Measurements from ENCODE around the gene CDKN3.
"Not testable (repeated sequence)": the region's sequence is repeated elsewhere in the genome, so short reads cannot be mapped to it uniquely, and the experiment has no call there.

CDKN3 gene

DNA sequence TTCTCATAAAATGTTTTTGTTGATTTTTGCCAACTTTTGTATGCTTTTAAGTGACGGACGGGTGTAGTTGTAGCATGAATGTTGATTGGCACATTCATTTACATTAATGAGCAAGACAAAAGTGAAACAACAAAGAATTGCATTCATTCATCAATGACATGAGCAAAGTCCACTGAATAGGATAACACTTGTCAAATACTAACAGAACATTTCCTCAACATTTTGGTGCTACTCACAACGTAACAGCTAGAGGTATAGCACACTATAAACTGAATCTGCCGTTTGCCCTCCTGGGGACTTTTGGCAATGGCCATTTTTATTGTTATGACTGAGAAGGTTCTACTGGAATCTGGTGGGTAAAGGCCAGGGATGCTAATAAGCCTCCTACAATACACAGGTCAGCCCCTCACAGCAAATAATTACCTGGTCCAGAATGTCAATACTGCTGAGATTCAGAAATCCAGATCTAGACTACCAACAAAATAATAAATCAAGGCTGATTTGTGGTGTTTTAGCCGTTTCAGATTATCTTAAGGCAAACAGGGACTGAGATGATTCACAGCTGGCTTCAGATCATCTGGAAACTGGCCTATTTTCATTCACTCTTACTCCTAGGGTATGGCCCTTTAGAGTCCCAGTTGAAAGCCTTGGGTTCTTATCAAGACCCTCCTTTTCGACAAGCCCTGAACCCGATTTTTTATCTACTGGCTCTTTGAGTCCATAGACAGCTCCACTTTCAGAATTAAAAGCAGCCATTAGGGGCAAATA is 22.5 kb upstream of the CDKN3 start:
- no peaks in the 10 kb centered on the region for H3K36me3 ChIP-seq (ENCODE audit: insufficient read depth, low read length)
- no peaks in the 10 kb centered on the region for H3K9me3 ChIP-seq (replicated peaks; ENCODE audit: low read length)
- no peak overlapping the region for H3K4me2 ChIP-seq (ENCODE audit: low read length)
- no peak overlapping the region for H3K4me3 ChIP-seq (ENCODE audit: low read length)
- peaks cover 4% of the 10 kb centered on the region for H3K4me1 ChIP-seq (ENCODE audit: control insufficient read depth, insufficient read depth, low read length)
- no peak overlapping the region for H3K9ac ChIP-seq (ENCODE audit: low read depth, low read length)
- peaks cover 29% of the 10 kb centered on the region for H3K27me3 ChIP-seq (ENCODE audit: control insufficient read depth, insufficient read depth, low read length)

DNA sequence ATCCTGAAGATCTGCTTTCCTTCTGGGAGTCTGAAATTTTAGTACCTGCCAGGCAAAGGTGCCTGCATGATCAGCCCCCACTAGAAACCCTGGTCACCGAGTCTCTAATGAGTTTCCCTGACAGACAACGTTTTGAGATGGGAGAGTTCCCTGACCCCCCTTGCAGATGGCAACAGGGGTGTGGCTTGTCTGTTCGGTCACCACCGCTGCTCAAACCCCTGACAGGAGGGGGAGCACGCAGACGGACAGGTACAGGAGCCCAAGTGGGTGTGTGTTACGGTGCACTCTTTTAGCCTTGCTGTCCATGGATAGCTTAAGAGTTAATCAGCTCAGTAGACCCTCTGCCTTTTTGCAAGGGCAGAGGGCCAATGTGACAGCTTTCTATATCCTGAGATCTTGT is 19.3 kb upstream of the CDKN3 start:
- H3K9me3 ChIP-seq (replicated peaks; ENCODE audit: low read length) = no peaks in the 10 kb centered on the region
- peaks cover 4% of the 10 kb centered on the region for H3K4me1 ChIP-seq (ENCODE audit: control insufficient read depth, insufficient read depth, low read length)
- peaks cover 30% of the 10 kb centered on the region for H3K27me3 ChIP-seq (ENCODE audit: control insufficient read depth, insufficient read depth, low read length)
- no peak overlapping the region for H3K9ac ChIP-seq (ENCODE audit: low read depth, low read length)
- H3K4me2 ChIP-seq (ENCODE audit: low read length) = no peak overlapping the region
- no peak overlapping the region for H3K4me3 ChIP-seq (ENCODE audit: low read length)
- H3K36me3 ChIP-seq (ENCODE audit: insufficient read depth, low read length) = no peaks in the 10 kb centered on the region

DNA sequence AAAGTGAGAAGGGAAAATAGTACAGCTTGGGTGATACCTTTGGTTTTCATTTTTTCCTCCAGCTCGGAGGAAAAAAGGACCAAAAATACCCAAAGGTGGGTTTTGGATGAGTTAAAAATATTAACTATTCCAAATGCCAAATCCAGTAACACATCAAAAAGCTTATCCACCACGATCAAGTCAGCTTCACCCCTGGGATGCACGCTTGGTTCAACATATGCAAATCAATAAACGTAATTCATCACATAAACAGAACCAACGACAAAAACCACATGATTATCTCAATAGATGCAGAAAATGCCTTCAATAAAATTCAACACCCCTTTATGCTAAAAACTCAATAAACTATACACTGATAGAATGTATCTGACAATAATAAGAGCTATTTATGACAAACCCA is 17.9 kb upstream of the CDKN3 start:
- not testable (repeated sequence) for H3K9ac ChIP-seq (ENCODE audit: low read depth, low read length); H3K4me1 ChIP-seq (ENCODE audit: control insufficient read depth, insufficient read depth, low read length); H3K4me3 ChIP-seq (ENCODE audit: low read length); H3K9me3 ChIP-seq (replicated peaks; ENCODE audit: low read length); H3K36me3 ChIP-seq (ENCODE audit: insufficient read depth, low read length); H3K4me2 ChIP-seq (ENCODE audit: low read length)
- peaks cover 30% of the 10 kb centered on the region for H3K27me3 ChIP-seq (ENCODE audit: control insufficient read depth, insufficient read depth, low read length)

DNA sequence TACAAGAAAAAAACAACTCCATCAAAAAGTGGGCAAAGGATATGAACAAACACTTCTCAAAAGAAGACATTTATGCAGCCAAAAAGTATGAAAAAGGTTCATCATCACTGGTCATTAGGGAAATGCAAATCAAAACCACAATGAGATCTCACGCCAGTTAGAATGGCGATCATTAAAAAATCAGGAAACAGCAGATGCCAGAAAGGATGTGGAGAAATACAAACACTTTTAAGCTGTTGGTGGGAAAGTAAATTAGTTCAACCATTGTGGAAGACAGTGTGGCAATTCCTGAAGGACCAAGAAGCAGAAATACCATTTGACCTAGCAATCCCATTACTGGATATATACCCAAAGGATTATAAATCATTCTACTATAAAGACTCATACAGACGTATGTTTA is 16.2 kb upstream of the CDKN3 start:
- H3K27me3 ChIP-seq (ENCODE audit: control insufficient read depth, insufficient read depth, low read length) = peaks cover 38% of the 10 kb centered on the region
- not testable (repeated sequence) for H3K9ac ChIP-seq (ENCODE audit: low read depth, low read length); H3K4me2 ChIP-seq (ENCODE audit: low read length); H3K4me3 ChIP-seq (ENCODE audit: low read length); H3K36me3 ChIP-seq (ENCODE audit: insufficient read depth, low read length); H3K4me1 ChIP-seq (ENCODE audit: control insufficient read depth, insufficient read depth, low read length); H3K9me3 ChIP-seq (replicated peaks; ENCODE audit: low read length)

DNA sequence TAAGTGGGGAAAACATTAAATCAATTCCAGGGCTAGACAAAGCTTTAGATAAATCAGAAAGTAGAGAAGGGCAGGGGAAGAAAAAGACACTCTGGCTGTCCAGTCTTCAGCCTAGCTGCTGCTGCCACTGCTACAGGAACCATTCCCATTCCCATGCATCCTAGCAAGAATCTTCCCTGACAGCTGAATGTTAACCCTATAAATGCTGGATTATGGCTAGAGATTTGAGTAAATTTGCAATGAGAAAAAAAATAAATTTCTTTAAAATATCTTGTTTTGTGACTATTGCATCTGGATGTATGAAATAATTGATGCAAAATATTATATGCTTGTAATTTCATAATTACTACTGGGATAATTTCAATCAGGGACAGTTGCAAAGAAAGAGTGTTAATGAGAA is 15.0 kb upstream of the CDKN3 start:
- Histone ChIP-seq H3K4me1 (ENCODE audit: control insufficient read depth, insufficient read depth, low read length) (no peaks in the 10 kb centered on the region), H3K4me3 (ENCODE audit: low read length) (no peak overlapping the region), H3K9me3 (replicated peaks; ENCODE audit: low read length) (no peaks in the 10 kb centered on the region), H3K36me3 (ENCODE audit: insufficient read depth, low read length) (no peaks in the 10 kb centered on the region), H3K4me2 (ENCODE audit: low read length) (no peak overlapping the region), H3K9ac (ENCODE audit: low read depth, low read length) (no peak overlapping the region), H3K27me3 (ENCODE audit: control insufficient read depth, insufficient read depth, low read length) (peaks cover 43% of the 10 kb centered on the region)

DNA sequence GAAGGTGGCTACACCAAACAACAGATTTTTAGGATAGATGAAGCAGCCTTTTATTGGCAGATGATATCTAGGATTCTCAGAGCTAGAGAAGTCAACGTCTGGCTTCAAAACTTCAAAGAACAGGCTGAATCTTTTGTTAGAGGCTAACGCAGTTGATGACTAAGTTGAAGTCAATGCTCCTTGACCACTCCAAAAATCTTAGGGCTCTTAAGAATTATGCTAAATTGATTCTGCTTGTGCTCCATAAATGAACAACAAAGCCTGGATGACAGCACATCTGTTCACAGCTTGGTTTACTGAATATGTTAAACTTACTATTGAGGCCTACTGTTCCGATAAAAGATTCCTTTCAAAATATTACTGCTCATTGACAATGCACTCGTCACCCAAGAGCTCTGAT is 13.0 kb upstream of the CDKN3 start:
- no peak overlapping the region for H3K4me3 ChIP-seq (ENCODE audit: low read length)
- peaks cover 42% of the 10 kb centered on the region for H3K27me3 ChIP-seq (ENCODE audit: control insufficient read depth, insufficient read depth, low read length)
- H3K9ac ChIP-seq (ENCODE audit: low read depth, low read length) = no peak overlapping the region
- no peaks in the 10 kb centered on the region for H3K4me1 ChIP-seq (ENCODE audit: control insufficient read depth, insufficient read depth, low read length)
- no peaks in the 10 kb centered on the region for H3K36me3 ChIP-seq (ENCODE audit: insufficient read depth, low read length)
- H3K4me2 ChIP-seq (ENCODE audit: low read length) = no peak overlapping the region
- no peaks in the 10 kb centered on the region for H3K9me3 ChIP-seq (replicated peaks; ENCODE audit: low read length)

DNA sequence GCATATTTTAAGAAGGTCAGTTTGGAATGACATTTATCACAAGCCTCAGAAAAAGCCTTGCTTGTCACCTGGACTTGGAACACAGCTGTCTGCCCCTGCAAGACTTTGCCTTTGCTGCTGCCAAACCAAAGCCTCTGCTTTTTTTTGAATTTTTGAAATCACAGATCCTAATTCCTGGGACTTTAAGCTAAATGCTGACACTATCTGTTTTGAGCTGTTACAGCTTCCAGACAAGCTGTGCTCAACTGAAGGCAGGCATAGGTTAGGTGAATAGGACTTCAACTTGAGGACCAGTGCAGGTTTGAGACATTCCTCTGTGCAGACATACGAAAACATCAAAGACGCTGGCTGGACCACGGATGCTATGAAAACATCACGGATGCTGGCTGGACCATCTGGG is 11.3 kb upstream of the CDKN3 start:
- Histone ChIP-seq H3K4me2 (ENCODE audit: low read length) (no peak overlapping the region), H3K9me3 (replicated peaks; ENCODE audit: low read length) (no peaks in the 10 kb centered on the region), H3K36me3 (ENCODE audit: insufficient read depth, low read length) (no peaks in the 10 kb centered on the region), H3K4me1 (ENCODE audit: control insufficient read depth, insufficient read depth, low read length) (no peaks in the 10 kb centered on the region), H3K9ac (ENCODE audit: low read depth, low read length) (no peak overlapping the region), H3K27me3 (ENCODE audit: control insufficient read depth, insufficient read depth, low read length) (peaks cover 44% of the 10 kb centered on the region), H3K4me3 (ENCODE audit: low read length) (no peak overlapping the region)

DNA sequence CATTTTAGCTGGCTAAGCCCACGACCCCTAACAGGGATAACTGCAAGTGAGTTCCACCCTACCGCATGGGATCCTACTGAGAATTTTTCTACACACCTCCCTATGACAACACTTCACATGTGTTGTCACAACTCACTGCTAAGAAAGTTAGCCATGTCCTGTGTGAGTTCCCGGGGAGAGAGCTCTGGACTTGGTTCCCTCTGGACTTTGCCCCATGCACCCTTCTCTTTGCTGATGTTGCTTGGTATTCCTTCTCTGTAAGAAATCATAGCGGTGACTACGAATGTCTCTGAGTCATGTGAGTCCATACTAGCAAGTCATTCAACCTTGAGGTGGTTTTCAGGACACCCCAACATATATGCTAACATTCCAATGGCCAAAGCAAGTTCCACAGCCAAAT is 9.5 kb upstream of the CDKN3 start:
- H3K9ac ChIP-seq (ENCODE audit: low read depth, low read length) = no peak overlapping the region
- no peak overlapping the region for H3K4me3 ChIP-seq (ENCODE audit: low read length)
- H3K9me3 ChIP-seq (replicated peaks; ENCODE audit: low read length) = no peaks in the 10 kb centered on the region
- no peak overlapping the region for H3K4me2 ChIP-seq (ENCODE audit: low read length)
- no peaks in the 10 kb centered on the region for H3K36me3 ChIP-seq (ENCODE audit: insufficient read depth, low read length)
- peaks cover 48% of the 10 kb centered on the region for H3K27me3 ChIP-seq (ENCODE audit: control insufficient read depth, insufficient read depth, low read length)
- H3K4me1 ChIP-seq (ENCODE audit: control insufficient read depth, insufficient read depth, low read length) = no peaks in the 10 kb centered on the region

DNA sequence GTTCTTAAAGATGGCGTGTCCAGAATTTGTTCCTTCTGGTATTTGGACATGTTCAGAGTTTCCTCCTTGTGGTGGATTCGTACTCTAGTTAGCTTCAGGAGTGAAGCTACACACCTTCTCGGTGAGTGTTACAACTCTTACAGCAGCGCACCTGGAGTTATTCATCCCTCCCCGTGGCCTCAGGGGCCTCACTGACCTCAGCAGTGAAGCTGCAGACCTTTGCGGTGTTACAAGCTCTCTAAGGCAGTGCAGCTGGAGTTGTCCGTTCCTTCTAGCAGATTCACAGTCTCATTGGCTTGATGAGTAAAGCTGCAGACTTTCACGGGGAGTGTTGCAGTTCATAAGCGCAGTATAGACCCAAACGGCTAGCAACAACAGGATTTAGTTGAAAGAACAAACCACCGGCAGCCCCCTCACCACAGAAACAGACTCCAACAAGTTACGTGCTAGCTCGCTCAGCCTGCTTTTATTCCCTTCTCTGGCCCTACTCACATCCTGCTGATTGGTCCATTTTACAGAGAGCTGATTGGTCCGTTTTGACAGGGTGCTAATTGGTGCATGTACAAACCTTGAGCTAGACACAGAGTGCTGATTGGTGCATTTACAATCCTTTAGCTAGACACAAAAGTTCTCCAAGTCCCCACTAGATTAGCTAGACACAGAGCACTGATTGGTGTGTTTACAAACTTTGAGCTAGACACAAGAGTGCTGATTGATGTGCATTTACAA is 4.5 kb upstream of the CDKN3 start:
- no peak overlapping the region for H3K9ac ChIP-seq (ENCODE audit: low read depth, low read length)
- H3K36me3 ChIP-seq (ENCODE audit: insufficient read depth, low read length) = no peaks in the 10 kb centered on the region
- H3K27me3 ChIP-seq (ENCODE audit: control insufficient read depth, insufficient read depth, low read length) = peaks cover 24% of the 10 kb centered on the region
- no peak overlapping the region for H3K4me3 ChIP-seq (ENCODE audit: low read length)
- no peaks in the 10 kb centered on the region for H3K9me3 ChIP-seq (replicated peaks; ENCODE audit: low read length)
- H3K4me1 ChIP-seq (ENCODE audit: control insufficient read depth, insufficient read depth, low read length) = peaks cover under 1% of the 10 kb centered on the region
- H3K4me2 ChIP-seq (ENCODE audit: low read length) = no peak overlapping the region

DNA sequence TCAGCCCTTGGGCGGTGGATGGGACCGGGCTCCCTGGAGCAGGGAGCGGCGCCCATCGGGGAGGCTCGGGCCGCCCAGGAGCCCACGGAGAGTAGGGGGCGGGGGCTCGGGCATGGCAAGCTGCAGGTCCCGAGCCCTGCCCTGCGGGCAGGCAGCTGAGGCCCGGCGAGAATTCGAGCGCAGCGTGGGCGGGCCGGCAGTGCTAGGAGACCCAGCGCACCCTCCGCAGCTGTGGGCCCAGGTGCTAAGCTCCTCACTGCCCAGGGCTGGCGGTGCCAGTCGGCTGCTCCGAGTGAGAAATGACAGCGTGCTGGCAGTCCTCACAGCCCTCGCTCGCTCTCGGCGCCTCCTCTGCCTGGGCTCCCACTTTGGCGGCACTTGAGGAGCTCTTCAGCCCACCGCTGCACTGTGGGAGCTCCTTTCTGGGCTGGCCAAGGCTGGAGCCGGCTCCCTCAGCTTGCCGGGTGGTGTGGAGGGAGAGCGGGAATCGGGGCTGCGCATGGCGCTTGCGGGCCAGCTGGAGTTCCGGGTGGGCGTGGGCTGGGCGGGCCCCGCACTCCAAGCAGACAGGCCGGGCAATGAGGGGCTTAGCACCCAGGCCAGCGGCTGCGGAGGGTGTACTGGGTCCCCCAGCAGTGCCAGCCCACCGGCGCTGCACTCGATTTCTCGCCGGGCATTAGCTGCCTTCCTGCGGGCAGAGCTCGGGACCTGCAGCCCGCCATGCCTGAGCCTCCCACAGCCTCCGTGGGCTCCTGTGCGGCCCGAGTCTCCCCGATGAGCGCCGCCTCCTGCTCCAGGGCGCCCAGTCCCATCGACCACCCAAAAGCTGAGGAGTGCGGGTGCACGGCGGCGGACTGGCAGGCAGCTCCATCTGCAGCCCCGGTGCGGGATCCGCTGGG is 3.6 kb upstream of the CDKN3 start:
- not testable (repeated sequence) for H3K36me3 ChIP-seq (ENCODE audit: insufficient read depth, low read length); H3K4me1 ChIP-seq (ENCODE audit: control insufficient read depth, insufficient read depth, low read length); H3K9ac ChIP-seq (ENCODE audit: low read depth, low read length); H3K9me3 ChIP-seq (replicated peaks; ENCODE audit: low read length); H3K4me3 ChIP-seq (ENCODE audit: low read length); H3K4me2 ChIP-seq (ENCODE audit: low read length)
- H3K27me3 ChIP-seq (ENCODE audit: control insufficient read depth, insufficient read depth, low read length) = peaks cover 15% of the 10 kb centered on the region

DNA sequence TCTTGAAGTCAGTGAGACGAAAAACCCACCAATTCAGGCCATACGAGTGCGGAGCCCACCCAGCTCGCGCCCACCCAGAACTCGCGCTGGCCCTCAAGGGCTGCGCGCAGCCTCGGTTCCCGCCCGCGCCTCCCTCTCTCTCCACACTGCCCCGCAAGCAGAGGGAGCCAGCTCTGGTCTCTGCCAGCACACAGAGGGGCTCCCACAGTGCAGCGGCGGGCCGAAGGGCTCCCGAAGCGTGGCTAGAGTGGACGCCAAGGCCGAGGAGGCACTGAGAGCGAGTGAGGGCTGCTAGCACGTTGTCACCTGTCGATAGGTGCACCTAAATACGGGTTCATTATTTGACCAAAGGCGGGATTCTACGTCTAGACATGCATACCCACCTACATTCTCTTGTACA is 2.2 kb upstream of the CDKN3 start:
- Histone ChIP-seq H3K4me2 (ENCODE audit: low read length) (no peak overlapping the region), H3K27me3 (ENCODE audit: control insufficient read depth, insufficient read depth, low read length) (peaks cover 4% of the 10 kb centered on the region), H3K9me3 (replicated peaks; ENCODE audit: low read length) (no peaks in the 10 kb centered on the region), H3K36me3 (ENCODE audit: insufficient read depth, low read length) (no peaks in the 10 kb centered on the region), H3K9ac (ENCODE audit: low read depth, low read length) (no peak overlapping the region), H3K4me3 (ENCODE audit: low read length) (no peak overlapping the region), H3K4me1 (ENCODE audit: control insufficient read depth, insufficient read depth, low read length) (peaks cover 15% of the 10 kb centered on the region)

Data from skeletal muscle satellite cell (primary cell).